Lower lobe of right lung (tissue), 2 donors: ENCODE data around the gene IYD. TPM values are rescaled to one million over a fixed set of nuclear protein-coding genes. Genes with fewer than 3 reads are reported as not detected.

Source experiments
- ATAC-seq, 2 donors: fragments of 200-7000 bp; cut with Tn5 transposase; one replicate each; pipeline ENCODE4 v1.9.1; 2020 to 2022; ENCODE audit warnings: mild to moderate bottlenecking in 2 of 2, moderate library complexity in 2 of 2
- DNase-seq: peaks from one replicate; pipeline ENCODE4 v3.0.0-alpha.2; 2020
- H3K27ac ChIP-seq: fragments of 200-600 bp; one replicate; pipeline ENCODE4 v1.8.0; 2022
- H3K27me3 ChIP-seq: fragments of 200-600 bp; one replicate; pipeline ENCODE4 v1.8.0; 2022; ENCODE audit warnings: low read depth
- H3K36me3 ChIP-seq: fragments of 200-600 bp; one replicate; pipeline ENCODE4 v1.8.0; 2022; ENCODE audit warnings: mild to moderate bottlenecking
- H3K4me1 ChIP-seq: fragments of 200-600 bp; one replicate; pipeline ENCODE4 v1.8.0; 2022
- H3K4me3 ChIP-seq: fragments of 200-600 bp; one replicate; pipeline ENCODE4 v1.8.0; 2022; ENCODE audit warnings: mild to moderate bottlenecking
- H3K9me3 ChIP-seq: fragments of 200-600 bp; one replicate; pipeline ENCODE4 v1.8.0; 2022
- intact Hi-C: fragments of 100-400 bp; cut with DNase I; formaldehyde crosslinking; loops from one replicate; pipeline ENCODE4 v1.11.0; 2022
- total RNA-seq: library from RNA; stranded (reverse); fragmentation: NEBNext Ultra II Directional; extraction: Animal tissue kit (Norgen Biotek cat#: 25700); gene quantifications from one replicate; pipeline ENCODE4 v1.2.1, GENCODE V29; 2021
- TF ChIP-seq, protein P1 (sequence below): fragments of 200-600 bp; IDR thresholded peaks from one replicate; pipeline ENCODE4 v1.8.0; 2022; ENCODE audit warnings: antibody characterized with exemption, mild to moderate bottlenecking
- donor health status: DM: no; HTN: yes; CAD: no; lungs with severe emphysema.

Gene IYD
- total RNA-seq, 1 donor from 2014 or later = 1.9 TPM

DNA sequence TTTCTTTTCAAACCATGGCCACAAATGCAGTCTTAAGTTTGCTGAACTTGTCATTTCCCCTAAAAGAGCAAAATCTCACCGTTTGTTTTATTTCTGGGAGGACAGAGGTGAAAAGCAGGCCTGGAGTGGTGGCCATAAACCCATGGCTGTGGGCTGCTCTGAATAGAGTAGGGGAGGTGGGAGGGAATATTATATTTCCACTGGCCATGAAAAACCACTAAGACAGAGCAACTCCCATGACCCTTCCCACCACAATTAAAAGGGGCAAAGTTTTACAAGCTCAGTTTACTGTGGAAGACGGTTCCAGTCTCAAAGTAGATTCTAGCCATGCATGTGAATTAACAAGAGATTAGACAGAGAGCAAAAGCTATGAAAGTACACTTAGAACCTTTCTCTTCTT is 59.0 kb downstream of the IYD start:
- Histone ChIP-seq H3K4me1 (no peaks in the 10 kb centered on the region), H3K36me3 (no peaks in the 10 kb centered on the region), H3K9me3 (no peaks in the 10 kb centered on the region), H3K27ac (no peak overlapping the region), H3K27me3 (no peaks in the 10 kb centered on the region), H3K4me3 (no peak overlapping the region)
- intact Hi-C loops = no loop called here
- DNase-seq (no peak), ATAC-seq (no peak)
- TF ChIP-seq, protein P1, sequence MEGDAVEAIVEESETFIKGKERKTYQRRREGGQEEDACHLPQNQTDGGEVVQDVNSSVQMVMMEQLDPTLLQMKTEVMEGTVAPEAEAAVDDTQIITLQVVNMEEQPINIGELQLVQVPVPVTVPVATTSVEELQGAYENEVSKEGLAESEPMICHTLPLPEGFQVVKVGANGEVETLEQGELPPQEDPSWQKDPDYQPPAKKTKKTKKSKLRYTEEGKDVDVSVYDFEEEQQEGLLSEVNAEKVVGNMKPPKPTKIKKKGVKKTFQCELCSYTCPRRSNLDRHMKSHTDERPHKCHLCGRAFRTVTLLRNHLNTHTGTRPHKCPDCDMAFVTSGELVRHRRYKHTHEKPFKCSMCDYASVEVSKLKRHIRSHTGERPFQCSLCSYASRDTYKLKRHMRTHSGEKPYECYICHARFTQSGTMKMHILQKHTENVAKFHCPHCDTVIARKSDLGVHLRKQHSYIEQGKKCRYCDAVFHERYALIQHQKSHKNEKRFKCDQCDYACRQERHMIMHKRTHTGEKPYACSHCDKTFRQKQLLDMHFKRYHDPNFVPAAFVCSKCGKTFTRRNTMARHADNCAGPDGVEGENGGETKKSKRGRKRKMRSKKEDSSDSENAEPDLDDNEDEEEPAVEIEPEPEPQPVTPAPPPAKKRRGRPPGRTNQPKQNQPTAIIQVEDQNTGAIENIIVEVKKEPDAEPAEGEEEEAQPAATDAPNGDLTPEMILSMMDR = no peak

DNA sequence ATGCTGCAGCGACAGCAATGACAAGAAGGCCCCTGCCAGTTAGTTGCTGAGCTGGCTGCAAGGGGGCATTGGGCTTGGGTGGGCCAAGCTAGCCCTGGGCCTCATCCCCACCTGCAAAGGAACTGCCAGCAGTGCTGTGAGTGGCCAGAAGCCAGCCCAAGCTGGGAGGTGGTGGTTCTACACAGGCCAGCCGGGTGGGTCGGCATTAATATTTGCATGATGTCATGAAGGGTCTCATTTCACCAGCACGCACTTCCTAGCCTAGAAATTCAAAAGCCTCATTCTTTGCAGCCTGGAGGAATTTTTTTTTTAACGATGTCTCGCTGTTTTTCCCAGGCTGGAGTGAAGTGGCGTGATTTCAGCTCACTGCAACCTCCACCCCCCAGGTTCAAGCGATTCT is 62.0 kb downstream of the IYD start:
- intact Hi-C loops = no loop called here
- Histone ChIP-seq H3K36me3 (no peaks in the 10 kb centered on the region), H3K4me1 (no peaks in the 10 kb centered on the region), H3K27ac (no peak overlapping the region), H3K4me3 (no peak overlapping the region), H3K27me3 (no peaks in the 10 kb centered on the region), H3K9me3 (no peaks in the 10 kb centered on the region)
- TF ChIP-seq, protein P1 = no peak
- DNase-seq (no peak), ATAC-seq (no peak)

DNA sequence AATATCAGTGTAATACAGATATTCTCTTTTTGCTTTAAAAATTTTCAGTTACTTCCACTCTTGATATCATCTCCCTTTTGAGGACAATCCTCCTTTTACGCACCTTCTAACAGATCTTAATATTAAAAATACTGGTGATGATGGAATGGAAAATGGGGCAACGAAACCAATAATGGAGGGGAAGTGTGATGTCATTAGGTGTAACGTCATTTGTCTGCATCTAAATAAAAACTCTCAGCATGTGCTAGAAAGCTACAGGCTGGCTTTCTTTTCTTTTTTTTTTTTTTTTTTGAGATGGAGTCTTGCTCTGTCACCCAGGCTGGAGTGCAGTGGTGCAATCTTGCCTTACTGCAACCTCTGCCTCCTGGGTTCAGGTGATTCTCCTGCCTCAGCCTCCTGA is 66.5 kb downstream of the IYD start:
- TF ChIP-seq, protein P1 = no peak
- ATAC-seq (no peak), DNase-seq (no peak)
- Histone ChIP-seq H3K4me1 (no peaks in the 10 kb centered on the region), H3K9me3 (no peaks in the 10 kb centered on the region), H3K27ac (no peak overlapping the region), H3K4me3 (no peak overlapping the region), H3K36me3 (no peaks in the 10 kb centered on the region), H3K27me3 (no peaks in the 10 kb centered on the region)
- intact Hi-C loops = no loop called here

DNA sequence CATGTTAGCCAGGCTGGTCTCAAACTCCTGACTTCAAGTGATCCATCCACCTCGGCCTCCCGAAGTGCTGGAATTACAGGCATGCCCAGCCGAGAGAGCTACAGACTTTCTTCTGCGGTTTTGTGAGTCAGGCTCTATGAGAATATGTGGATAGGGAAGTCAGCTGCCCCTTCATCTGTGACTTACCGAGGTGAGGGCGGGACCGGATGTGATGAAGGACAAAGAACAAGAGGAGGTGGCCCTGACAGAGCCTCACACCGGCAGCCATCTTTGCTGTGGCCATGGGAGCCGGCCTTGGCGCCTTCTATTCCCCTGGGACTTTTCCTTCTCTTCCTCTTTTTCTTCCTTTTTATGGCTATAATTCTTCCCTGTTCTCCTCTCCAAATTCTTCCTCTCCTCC is 67.0 kb downstream of the IYD start:
- TF ChIP-seq, protein P1 = no peak
- ATAC-seq (no peak), DNase-seq (no peak)
- Histone ChIP-seq H3K4me3 (no peak overlapping the region), H3K27me3 (no peaks in the 10 kb centered on the region), H3K27ac (no peak overlapping the region), H3K9me3 (no peaks in the 10 kb centered on the region), H3K36me3 (no peaks in the 10 kb centered on the region), H3K4me1 (no peaks in the 10 kb centered on the region)
- intact Hi-C loops = no loop called here

DNA sequence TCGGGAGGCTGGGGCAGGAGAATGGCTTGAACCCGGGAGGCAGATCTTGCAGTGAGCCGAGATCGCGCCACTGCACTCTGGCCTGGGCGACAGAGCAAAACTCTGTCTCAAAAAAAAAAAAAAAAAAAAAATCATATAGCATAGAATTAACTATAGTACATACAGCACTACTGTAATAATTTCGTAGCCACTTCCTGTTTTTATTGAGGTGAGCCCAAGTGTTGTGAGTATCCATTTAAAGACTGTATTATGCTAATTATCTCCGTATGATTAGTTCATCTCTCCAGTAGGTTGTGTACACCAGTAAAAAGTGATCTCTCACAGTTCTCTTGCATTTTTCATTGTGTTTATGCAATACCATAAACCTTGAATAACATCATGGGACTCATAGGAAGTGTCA is 70.6 kb downstream of the IYD start:
- ATAC-seq (no peak), DNase-seq (no peak)
- no peaks in the 10 kb centered on the region for H3K36me3 ChIP-seq
- TF ChIP-seq, protein P1 = no peak
- intact Hi-C loops = no loop called here
- no peaks in the 10 kb centered on the region for H3K9me3 ChIP-seq
- no peaks in the 10 kb centered on the region for H3K27me3 ChIP-seq
- H3K27ac ChIP-seq = no peak overlapping the region
- H3K4me1 ChIP-seq = no peaks in the 10 kb centered on the region
- no peak overlapping the region for H3K4me3 ChIP-seq

DNA sequence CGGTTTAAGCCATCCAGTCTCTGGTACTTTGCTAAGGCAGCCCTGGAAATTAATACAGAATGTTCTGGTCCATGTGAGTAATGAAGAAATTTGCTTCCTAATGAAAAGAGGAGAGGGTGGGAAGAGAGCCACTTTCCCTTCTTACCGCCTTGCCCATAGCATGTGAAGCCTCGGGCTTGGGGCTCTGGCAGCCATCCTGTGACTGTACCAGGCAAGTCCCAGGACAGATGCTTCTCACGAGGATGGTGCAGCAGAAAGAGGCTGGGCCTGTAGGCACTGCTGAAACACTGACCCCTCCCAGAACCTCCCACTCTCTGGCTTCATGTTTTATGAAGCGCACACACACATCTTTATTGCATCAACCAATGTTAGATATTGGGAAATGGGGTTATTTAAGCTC is 74.8 kb downstream of the IYD start:
- Histone ChIP-seq H3K4me1 (no peaks in the 10 kb centered on the region), H3K4me3 (no peak overlapping the region), H3K27ac (no peak overlapping the region), H3K9me3 (no peaks in the 10 kb centered on the region), H3K36me3 (no peaks in the 10 kb centered on the region), H3K27me3 (no peaks in the 10 kb centered on the region)
- intact Hi-C loops = no loop called here
- TF ChIP-seq, protein P1 = no peak
- no peak for DNase-seq
- ATAC-seq = no peak
